ENCODE data around the gene EFCAB6.

- no peak for TF ChIP-seq MAX (IDR thresholded peaks at IDR 0.05)
- TF ChIP-seq, protein P1, sequence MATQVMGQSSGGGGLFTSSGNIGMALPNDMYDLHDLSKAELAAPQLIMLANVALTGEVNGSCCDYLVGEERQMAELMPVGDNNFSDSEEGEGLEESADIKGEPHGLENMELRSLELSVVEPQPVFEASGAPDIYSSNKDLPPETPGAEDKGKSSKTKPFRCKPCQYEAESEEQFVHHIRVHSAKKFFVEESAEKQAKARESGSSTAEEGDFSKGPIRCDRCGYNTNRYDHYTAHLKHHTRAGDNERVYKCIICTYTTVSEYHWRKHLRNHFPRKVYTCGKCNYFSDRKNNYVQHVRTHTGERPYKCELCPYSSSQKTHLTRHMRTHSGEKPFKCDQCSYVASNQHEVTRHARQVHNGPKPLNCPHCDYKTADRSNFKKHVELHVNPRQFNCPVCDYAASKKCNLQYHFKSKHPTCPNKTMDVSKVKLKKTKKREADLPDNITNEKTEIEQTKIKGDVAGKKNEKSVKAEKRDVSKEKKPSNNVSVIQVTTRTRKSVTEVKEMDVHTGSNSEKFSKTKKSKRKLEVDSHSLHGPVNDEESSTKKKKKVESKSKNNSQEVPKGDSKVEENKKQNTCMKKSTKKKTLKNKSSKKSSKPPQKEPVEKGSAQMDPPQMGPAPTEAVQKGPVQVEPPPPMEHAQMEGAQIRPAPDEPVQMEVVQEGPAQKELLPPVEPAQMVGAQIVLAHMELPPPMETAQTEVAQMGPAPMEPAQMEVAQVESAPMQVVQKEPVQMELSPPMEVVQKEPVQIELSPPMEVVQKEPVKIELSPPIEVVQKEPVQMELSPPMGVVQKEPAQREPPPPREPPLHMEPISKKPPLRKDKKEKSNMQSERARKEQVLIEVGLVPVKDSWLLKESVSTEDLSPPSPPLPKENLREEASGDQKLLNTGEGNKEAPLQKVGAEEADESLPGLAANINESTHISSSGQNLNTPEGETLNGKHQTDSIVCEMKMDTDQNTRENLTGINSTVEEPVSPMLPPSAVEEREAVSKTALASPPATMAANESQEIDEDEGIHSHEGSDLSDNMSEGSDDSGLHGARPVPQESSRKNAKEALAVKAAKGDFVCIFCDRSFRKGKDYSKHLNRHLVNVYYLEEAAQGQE (IDR thresholded peaks at IDR 0.05; ENCODE audit: low read depth): no peak
- no peak for TF ChIP-seq TAF1 (IDR thresholded peaks at IDR 0.05; ENCODE audit: low read depth)
- TF ChIP-seq TCF12 (IDR thresholded peaks at IDR 0.05; ENCODE audit: low read depth): no peak
- TF ChIP-seq FOXM1 (IDR thresholded peaks at IDR 0.05; ENCODE audit: borderline replicate concordance, low read depth): no peak
- no peak for TF ChIP-seq CEBPB (IDR thresholded peaks at IDR 0.05)
- no peak for TF ChIP-seq USF1 (IDR thresholded peaks at IDR 0.05)
- no peak for TF ChIP-seq RAD21 (IDR thresholded peaks at IDR 0.05; ENCODE audit: low read depth)
- no peak for TF ChIP-seq NFIC (IDR thresholded peaks at IDR 0.05)
- TF ChIP-seq EGR1 (IDR thresholded peaks at IDR 0.05): no peak
- no peak for TF ChIP-seq EP300 (IDR thresholded peaks at IDR 0.05; ENCODE audit: borderline replicate concordance)
- TF ChIP-seq TEAD4 (IDR thresholded peaks at IDR 0.05): no peak
- no peak for TF ChIP-seq CREB1 (IDR thresholded peaks at IDR 0.05; ENCODE audit: low read depth)
These were observed 69.0 kb downstream of the EFCAB6 start for GRCh38 chr22:43743131-43743530.

All from Ishikawa (cell line).